ENCODE measurements around the gene PCDHGA12. TPM values are rescaled to one million over a fixed set of nuclear protein-coding genes. Genes with fewer than 3 reads are reported as not detected.
"Not testable (repeated sequence)": the region's sequence is repeated elsewhere in the genome, so short reads cannot be mapped to it uniquely, and the experiment has no call there.

Gene PCDHGA12
- total RNA-seq, 2 experiments from 2014 or later = not detected

GRCh38 chr5:141412854-141413539, 17.3 kb upstream of the PCDHGA12 start, which contains the start of gene PCDHGA10:
TSS of gene PCDHGA10 (plus strand) at chr5:141412987. CDS start at chr5:141413176, 189 bp downstream.
- DNase-seq = peak; percentile 75
- intact Hi-C loops (cut with micrococcal nuclease) = loop anchor here (5.0 kb wide), 2 partner anchors 99 to 144 kb away; no protein-coding TSS in a partner anchor

GRCh38 chr5:141413540-141414069, 16.7 kb upstream of the PCDHGA12 start:
- H3K27ac Mint-ChIP-seq = no peak overlapping the region
- H3K36me3 Mint-ChIP-seq (ENCODE audit: low read depth) = peaks cover 30% of the 10 kb centered on the region
- ATAC-seq (no peak), DNase-seq (no peak)
- peak overlapping the region; percentile 73 for H3K4me3 Mint-ChIP-seq
- no peak for TF ChIP-seq CTCF (IDR thresholded peaks at IDR 0.05)
- intact Hi-C loops (cut with micrococcal nuclease) = loop anchor here (5.0 kb wide), 2 partner anchors 99 to 144 kb away; no protein-coding TSS in a partner anchor
- ChIA-PET POLR2A (no interaction called here), CTCF (interaction anchor here (0.6 to 3.7 kb wide), 35 partner anchors 8 to 572 kb away, joined by 3 to 45 read pairs (median 5); partner anchors contain the start of genes PCDHGA1, PCDHGA12, PCDHGA3 and PCDHGA4)
- H3K27me3 Mint-ChIP-seq = peaks cover 71% of the 10 kb centered on the region
- peaks cover 16% of the 10 kb centered on the region for H3K4me1 Mint-ChIP-seq (ENCODE audit: low read depth)
- peaks cover 31% of the 10 kb centered on the region for H3K9me3 Mint-ChIP-seq

More at GRCh38 chr5:141412854-141413539, 17.3 kb upstream of the PCDHGA12 start, which contains the start of gene PCDHGA10:
- peak; percentile 79 for TF ChIP-seq CTCF (IDR thresholded peaks at IDR 0.05)
- POLR2A ChIA-PET = no interaction called here
- Mint-ChIP-seq H3K27me3 (peaks cover 69% of the 10 kb centered on the region), H3K4me1 (ENCODE audit: low read depth) (peaks cover 13% of the 10 kb centered on the region), H3K9me3 (peaks cover 28% of the 10 kb centered on the region), H3K4me3 (peak within 1 kb of the TSS; percentile 73), H3K36me3 (ENCODE audit: low read depth) (peaks cover 26% of the 10 kb centered on the region), H3K27ac (no peak within 1 kb of the TSS)
- peak; percentile 78 for ATAC-seq
- CTCF ChIA-PET = interaction anchor here (0.6 to 3.7 kb wide), 41 partner anchors 8 to 571 kb away, joined by 3 to 45 read pairs (median 5); partner anchors contain the start of genes PCDHGA1, PCDHGA11, PCDHGA12 and PCDHGA3

GRCh38 chr5:141414548-141415274, 15.6 kb upstream of the PCDHGA12 start:
- intact Hi-C loops (cut with micrococcal nuclease) = loop anchor here (5.0 kb wide), 2 partner anchors 98 to 143 kb away; no protein-coding TSS in a partner anchor
- peaks cover 69% of the 10 kb centered on the region for H3K27me3 Mint-ChIP-seq
- CTCF ChIA-PET = interaction anchor here (1.8 to 3.9 kb wide), 8 partner anchors 12 to 149 kb away, joined by 5 to 45 read pairs (median 21); partner anchors contain the start of genes PCDHGA12, PCDHGA8, PCDHGA9 and PCDHGB3

GRCh38 chr5:141415275-141415618, 15.1 kb upstream of the PCDHGA12 start:
- H3K27ac Mint-ChIP-seq; ATAC-seq; POLR2A ChIA-PET; DNase-seq; intact Hi-C loops (cut with micrococcal nuclease): not testable (repeated sequence)
- H3K4me1 Mint-ChIP-seq (ENCODE audit: low read depth) = peaks cover 16% of the 10 kb centered on the region
- CTCF ChIA-PET = interaction anchor here (0.9 to 3.9 kb wide), 5 partner anchors 59 to 148 kb away, joined by 3 to 17 read pairs (median 4); partner anchors contain the start of genes PCDHGA3 and PCDHGB1
- peaks cover 31% of the 10 kb centered on the region for H3K36me3 Mint-ChIP-seq (ENCODE audit: low read depth)
- peak overlapping the region; percentile 32 for H3K4me3 Mint-ChIP-seq
- H3K27me3 Mint-ChIP-seq = peaks cover 68% of the 10 kb centered on the region
- H3K9me3 Mint-ChIP-seq = peaks cover 31% of the 10 kb centered on the region

More at GRCh38 chr5:141414548-141415274, 15.6 kb upstream of the PCDHGA12 start:
- H3K9me3 Mint-ChIP-seq = peaks cover 30% of the 10 kb centered on the region
- ATAC-seq, H3K4me3 Mint-ChIP-seq, H3K27ac Mint-ChIP-seq, DNase-seq: not testable (repeated sequence)
- peaks cover 16% of the 10 kb centered on the region for H3K4me1 Mint-ChIP-seq (ENCODE audit: low read depth)
- POLR2A ChIA-PET = interaction anchor here (0.6 kb wide), 1 partner anchor 23 kb away, joined by 3 read pairs; no protein-coding TSS in a partner anchor
- H3K36me3 Mint-ChIP-seq (ENCODE audit: low read depth) = peaks cover 32% of the 10 kb centered on the region

GRCh38 chr5:141417494-141418172, 12.7 kb upstream of the PCDHGA12 start, which contains the start of gene PCDHGB7:
TSS of gene PCDHGB7 (plus strand) at chr5:141417677. CDS start at chr5:141417860, 183 bp downstream.
- DNase-seq = peak; percentile 75
- POLR2A ChIA-PET; intact Hi-C loops (cut with micrococcal nuclease); H3K27ac Mint-ChIP-seq: not testable (repeated sequence)
- H3K27me3 Mint-ChIP-seq = peaks cover 77% of the 10 kb centered on the region
- H3K4me1 Mint-ChIP-seq (ENCODE audit: low read depth) = peaks cover 19% of the 10 kb centered on the region
- CTCF ChIA-PET = interaction anchor here (0.8 to 6.5 kb wide), 13 partner anchors 9 to 209 kb away, joined by 3 to 71 read pairs (median 4); partner anchors contain the start of genes PCDHB12, PCDHGA12 and PCDHGB6
- peaks cover 39% of the 10 kb centered on the region for H3K36me3 Mint-ChIP-seq (ENCODE audit: low read depth)
- H3K9me3 Mint-ChIP-seq = peaks cover 39% of the 10 kb centered on the region
- ATAC-seq = peak; percentile 76
- TF ChIP-seq CTCF (IDR thresholded peaks at IDR 0.05) = peak; percentile 63
- peak within 1 kb of the TSS; percentile 64 for H3K4me3 Mint-ChIP-seq
